ENCODE measurements around the gene KCNK1. TPM values are rescaled to one million over a fixed set of nuclear protein-coding genes. Genes with fewer than 3 reads are reported as not detected.

The KCNK1 gene
- total RNA-seq, 1 donor: 2.9 TPM

GRCh38 chr1:233689017-233689747, 75.3 kb downstream of the KCNK1 start:
- no peak overlapping the region for H3K4me3 ChIP-seq (ENCODE audit: low read depth, low read length)
- DNase-seq (ENCODE audit: low read depth): no peak
- TF ChIP-seq CTCF (IDR thresholded peaks at IDR 0.05; ENCODE audit: insufficient read depth, low read length): no peak

DNA sequence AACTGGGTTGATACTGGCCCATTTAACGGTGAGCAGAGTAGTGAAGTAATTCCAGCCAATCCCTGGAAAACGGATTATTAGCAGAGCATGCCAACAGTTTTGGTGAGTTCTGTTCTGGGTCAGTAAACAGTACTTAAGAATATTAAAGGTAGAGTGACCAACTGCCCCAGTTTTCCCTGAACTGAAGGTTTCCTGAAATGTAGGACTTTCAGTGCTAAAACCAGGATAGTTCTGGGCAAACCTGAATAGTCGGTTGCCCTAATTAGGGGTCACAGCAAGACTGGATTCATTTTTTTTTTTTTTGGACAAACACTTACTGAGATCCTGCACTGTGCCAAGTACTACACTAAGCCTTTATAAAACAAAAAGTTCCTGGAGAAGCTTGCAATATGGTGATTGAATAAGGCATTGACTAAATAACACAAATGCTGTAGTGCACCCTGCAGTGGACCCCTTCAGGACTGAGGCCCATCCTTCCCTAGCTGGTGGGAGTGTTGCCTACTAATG, 75.9 kb downstream of the KCNK1 start:
- TF ChIP-seq CTCF (IDR thresholded peaks at IDR 0.05; ENCODE audit: insufficient read depth, low read length): no peak
- no peak overlapping the region for H3K4me3 ChIP-seq (ENCODE audit: low read depth, low read length)
- no peak for DNase-seq (ENCODE audit: low read depth)

DNA sequence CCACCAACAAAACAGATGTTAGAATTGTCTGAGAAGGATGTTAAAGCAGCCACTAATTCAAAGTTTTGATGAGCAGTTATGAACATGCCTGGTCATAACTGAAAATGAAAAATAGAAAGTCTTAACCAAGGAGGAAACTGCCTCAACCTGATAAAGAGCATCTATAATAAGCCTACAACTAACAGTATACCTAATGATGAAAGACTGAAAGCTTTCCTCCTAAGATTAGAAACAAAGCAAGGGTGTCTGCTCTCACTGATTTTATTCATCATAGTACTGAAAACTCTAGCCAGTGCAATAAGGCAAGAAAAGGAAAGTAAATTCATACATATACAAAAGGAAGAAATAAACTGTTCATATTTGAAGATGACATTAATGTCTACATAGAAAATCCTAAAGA, 82.0 kb downstream of the KCNK1 start:
- no peak overlapping the region for H3K4me3 ChIP-seq (ENCODE audit: low read depth, low read length)
- no peak for DNase-seq (ENCODE audit: low read depth)
- no peak for TF ChIP-seq CTCF (IDR thresholded peaks at IDR 0.05; ENCODE audit: insufficient read depth, low read length)

DNA sequence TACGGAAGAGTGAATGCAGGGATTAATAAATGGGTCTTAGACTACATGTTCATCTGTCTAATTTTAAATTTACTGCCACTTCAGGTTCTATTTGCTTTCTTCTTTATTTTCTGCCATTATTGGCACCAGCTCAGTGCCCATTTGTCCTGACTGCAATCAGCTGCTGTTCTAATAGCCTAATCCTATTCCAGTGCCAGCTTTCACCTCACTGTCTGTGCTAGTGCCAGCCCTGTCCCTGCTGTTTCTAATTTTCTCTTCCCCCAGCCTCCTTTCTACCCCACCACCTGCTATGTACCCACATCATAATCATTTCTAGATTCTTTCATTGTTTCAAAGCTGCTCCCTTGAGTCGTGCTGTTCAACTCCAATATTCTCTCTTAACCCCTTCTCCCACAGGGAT, 86.4 kb downstream of the KCNK1 start:
- DNase-seq (ENCODE audit: low read depth): no peak
- no peak overlapping the region for H3K4me3 ChIP-seq (ENCODE audit: low read depth, low read length)
- TF ChIP-seq CTCF (IDR thresholded peaks at IDR 0.05; ENCODE audit: insufficient read depth, low read length): no peak

DNA sequence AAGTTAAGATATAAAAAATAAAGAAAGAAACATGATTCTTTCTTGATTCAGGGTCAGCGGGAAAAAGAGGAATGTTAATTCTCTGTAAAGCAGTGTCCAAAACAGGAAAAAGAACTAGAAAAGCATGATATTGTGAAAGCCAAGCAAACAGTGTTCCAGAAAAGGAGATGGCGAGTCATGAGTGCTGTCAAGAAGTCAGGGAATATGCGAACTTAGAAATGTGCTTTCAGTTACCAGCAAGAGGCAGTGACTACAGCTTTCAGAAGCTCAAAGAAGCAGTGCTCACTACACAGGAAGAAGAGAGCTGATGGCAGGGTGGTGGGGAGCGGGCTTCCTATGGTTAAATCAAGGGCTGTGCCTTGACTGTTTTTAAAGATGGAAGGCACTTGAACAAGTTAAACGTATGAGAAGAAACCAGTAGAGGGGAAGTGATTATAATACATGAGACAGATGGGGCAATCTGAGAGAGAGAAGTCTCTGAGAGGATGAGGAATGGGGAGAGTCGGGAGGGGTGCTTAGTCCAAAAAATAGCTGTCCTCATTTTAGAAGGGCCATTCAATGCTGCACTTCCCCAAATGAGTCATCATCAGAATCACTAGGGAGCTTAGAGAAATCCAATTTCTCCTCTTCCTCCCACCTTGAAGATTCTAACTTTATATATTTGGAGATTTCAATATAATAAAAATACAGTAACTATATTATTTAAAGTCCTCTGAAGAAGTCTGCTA, 90.4 kb downstream of the KCNK1 start:
- no peak for TF ChIP-seq CTCF (IDR thresholded peaks at IDR 0.05; ENCODE audit: insufficient read depth, low read length)
- H3K4me3 ChIP-seq (ENCODE audit: low read depth, low read length): no peak overlapping the region
- peak; percentile 10 for DNase-seq (ENCODE audit: low read depth)

DNA sequence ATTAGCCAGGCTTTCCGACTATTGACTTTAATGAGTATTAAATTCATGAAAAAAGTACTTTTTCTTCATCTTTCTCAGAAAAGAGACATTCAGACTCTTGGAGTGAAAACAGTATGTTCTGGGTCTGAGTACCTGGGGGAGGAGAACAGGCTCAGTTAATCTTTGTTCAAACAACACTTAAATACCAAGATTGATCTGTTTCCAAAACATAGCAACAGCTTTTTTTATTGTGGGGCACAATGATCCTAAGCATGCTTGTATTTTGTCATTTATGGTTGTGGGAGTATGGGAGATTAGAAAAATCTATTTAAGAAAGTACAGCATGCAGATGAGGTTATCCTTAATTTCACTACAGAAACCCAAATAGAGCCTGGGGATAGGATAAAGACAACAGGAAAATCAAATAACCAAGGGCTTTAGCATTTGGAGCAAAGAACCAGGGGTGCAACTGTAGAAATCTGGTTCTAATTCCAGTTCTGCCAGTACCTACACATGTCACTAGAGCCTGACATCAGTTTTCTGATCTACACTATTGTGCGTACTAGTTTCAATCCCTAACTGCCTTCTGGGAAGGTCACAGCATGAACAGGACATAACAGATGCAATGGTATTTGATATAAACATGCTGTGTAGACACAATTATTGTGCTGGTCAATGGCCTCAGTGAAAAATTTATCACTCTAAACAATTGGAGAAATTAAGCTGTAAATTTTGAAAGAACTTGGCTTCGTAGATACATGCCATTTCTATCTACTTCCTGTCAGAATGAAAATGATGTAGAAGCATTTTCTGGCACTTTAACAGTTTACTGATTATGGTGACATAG, 91.2 kb downstream of the KCNK1 start:
- no peak for TF ChIP-seq CTCF (IDR thresholded peaks at IDR 0.05; ENCODE audit: insufficient read depth, low read length)
- no peak overlapping the region for H3K4me3 ChIP-seq (ENCODE audit: low read depth, low read length)
- no peak for DNase-seq (ENCODE audit: low read depth)
